Activated CD8-positive, alpha-beta T cell treated with anti-CD3 and anti-CD28 coated beads for 36 hours (primary cell): ENCODE measurements around the gene GTF2B. TPM values are rescaled to one million over a fixed set of nuclear protein-coding genes. Genes with fewer than 3 reads are reported as not detected.
A peak's percentile ranks its signal among the peaks of the same experiment; 100 is the strongest.

Experiments
- ATAC-seq: fragments of 200-7000 bp; cut with Tn5 transposase; one replicate; pipeline ENCODE4 v1.10.0; 2021; ENCODE audit warnings: mild to moderate bottlenecking, moderate library complexity
- CTCF ChIA-PET: fragments of 350-600 bp; sonication (Branson Sonifier 250); formaldehyde crosslinking; loops from one replicate; lab custom pipeline; 2021; ENCODE audit warnings: antibody characterized with exemption; lab: Charles Lee
- POLR2A ChIA-PET: fragments of 350-600 bp; sonication (Branson Sonifier 250); formaldehyde crosslinking; loops from one replicate; lab custom pipeline; 2021; ENCODE audit warnings: antibody characterized with exemption; lab: Charles Lee
- DNase-seq: peaks from one replicate; pipeline ENCODE4 v3.0.0-alpha.2; 2020
- H3K27ac Mint-ChIP-seq: one replicate; pipeline ENCODE4 v1.8.0; 2021; ENCODE audit warnings: mild to moderate bottlenecking, mixed read lengths
- H3K27me3 Mint-ChIP-seq: one replicate; pipeline ENCODE4 v1.8.0; 2021; ENCODE audit warnings: mixed read lengths
- H3K36me3 Mint-ChIP-seq: one replicate; pipeline ENCODE4 v1.8.0; 2021; ENCODE audit warnings: low read depth, mixed read lengths
- H3K4me1 Mint-ChIP-seq: one replicate; pipeline ENCODE4 v1.8.0; 2021; ENCODE audit warnings: low read depth, mixed read lengths
- H3K4me3 Mint-ChIP-seq: one replicate; pipeline ENCODE4 v1.8.0; 2021; ENCODE audit warnings: mild to moderate bottlenecking, moderate library complexity, mixed read lengths
- H3K9me3 Mint-ChIP-seq: one replicate; pipeline ENCODE4 v1.8.0; 2021; ENCODE audit warnings: mixed read lengths
- CTCF ChIP-seq: fragments of 200-600 bp; IDR thresholded peaks from one replicate; pipeline ENCODE4 v1.8.0; 2022; ENCODE audit warnings: antibody characterized with exemption, mild to moderate bottlenecking
- intact Hi-C: fragments of 100-400 bp; cut with micrococcal nuclease; formaldehyde crosslinking; loops from one replicate; pipeline ENCODE4 v1.10.0; 2022
- total RNA-seq, 2 experiments: library from RNA; stranded (reverse); gene quantifications; one replicate each; pipeline ENCODE4 v1.2.3, GENCODE V29; 2021

The GTF2B gene
- total RNA-seq, 2 experiments from 2014 or later, result 40.7 to 42.0 TPM

GRCh38 chr1:88911161-88911560 lies 19.8 kb upstream of the GTF2B start:
- no peak for TF ChIP-seq CTCF
- ChIA-PET CTCF (interaction anchor here (1.3 kb wide), 1 partner anchor 34 kb away, joined by 3 read pairs; no protein-coding TSS in a partner anchor), POLR2A (interaction anchor here (2.2 kb wide), 1 partner anchor 20 kb away, joined by 8 read pairs; the partner anchor contains the start of gene GTF2B)
- no peaks in the 10 kb centered on the region for H3K27me3 Mint-ChIP-seq
- H3K27ac Mint-ChIP-seq, result no peak overlapping the region
- H3K36me3 Mint-ChIP-seq, result peaks cover 2% of the 10 kb centered on the region
- H3K9me3 Mint-ChIP-seq, result peaks cover 21% of the 10 kb centered on the region
- DNase-seq (no peak), ATAC-seq (no peak)
- H3K4me1 Mint-ChIP-seq, result peaks cover under 1% of the 10 kb centered on the region
- no peak overlapping the region for H3K4me3 Mint-ChIP-seq
- intact Hi-C loops, result no loop called here

- ChIA-PET POLR2A (interaction anchor here (2.2 kb wide), 1 partner anchor 19 kb away, joined by 8 read pairs; the partner anchor contains the start of gene GTF2B), CTCF (interaction anchor here (1.3 kb wide), 1 partner anchor 33 kb away, joined by 3 read pairs; no protein-coding TSS in a partner anchor)
Measured at GRCh38 chr1:88910401-88910800, 19.0 kb upstream of the GTF2B start.

GRCh38 chr1:88900883-88901282 lies 9.5 kb upstream of the GTF2B start:
- CTCF ChIA-PET, result interaction anchor here (1.2 kb wide), 1 partner anchor 24 kb away, joined by 3 read pairs; no protein-coding TSS in a partner anchor
- ATAC-seq, result no peak
- no peaks in the 10 kb centered on the region for H3K27me3 Mint-ChIP-seq
- H3K36me3 Mint-ChIP-seq, result no peaks in the 10 kb centered on the region
- no peak overlapping the region for H3K27ac Mint-ChIP-seq
- H3K4me3 Mint-ChIP-seq, result no peak overlapping the region
- intact Hi-C loops, result no loop called here
- no peaks in the 10 kb centered on the region for H3K4me1 Mint-ChIP-seq
- no peak for TF ChIP-seq CTCF
- POLR2A ChIA-PET, result interaction anchor here (1.7 kb wide), 1 partner anchor 9 kb away, joined by 10 read pairs; the partner anchor contains the start of gene GTF2B
- no peak for DNase-seq
- H3K9me3 Mint-ChIP-seq, result no peaks in the 10 kb centered on the region

More at GRCh38 chr1:88910401-88910800, 19.0 kb upstream of the GTF2B start:
- no peak for TF ChIP-seq CTCF
- intact Hi-C loops, result no loop called here
- Mint-ChIP-seq H3K27me3 (no peaks in the 10 kb centered on the region), H3K36me3 (no peaks in the 10 kb centered on the region), H3K4me1 (no peaks in the 10 kb centered on the region), H3K27ac (no peak overlapping the region), H3K4me3 (no peak overlapping the region), H3K9me3 (peaks cover 14% of the 10 kb centered on the region)
- ATAC-seq (no peak), DNase-seq (no peak)

- intact Hi-C loops, result no loop called here
- TF ChIP-seq CTCF, result no peak
- peaks cover 2% of the 10 kb centered on the region for H3K4me1 Mint-ChIP-seq
- H3K27ac Mint-ChIP-seq, result no peak overlapping the region
- ChIA-PET CTCF (interaction anchor here (1.5 kb wide), 1 partner anchor 20 kb away, joined by 4 read pairs; no protein-coding TSS in a partner anchor), POLR2A (no interaction called here)
- H3K4me3 Mint-ChIP-seq, result no peak overlapping the region
- H3K36me3 Mint-ChIP-seq, result peaks cover under 1% of the 10 kb centered on the region
- ATAC-seq, result no peak
- DNase-seq, result no peak
- H3K9me3 Mint-ChIP-seq, result peaks cover 1% of the 10 kb centered on the region
- H3K27me3 Mint-ChIP-seq, result no peaks in the 10 kb centered on the region
Measured at GRCh38 chr1:88897070-88897730, 5.8 kb upstream of the GTF2B start.

- peaks cover 35% of the 10 kb centered on the region for H3K4me1 Mint-ChIP-seq
- peak overlapping the region; percentile 81 for H3K4me3 Mint-ChIP-seq
- CTCF ChIA-PET, result interaction anchor here (8.8 kb wide), 1 partner anchor 15 kb away, joined by 93 read pairs; no protein-coding TSS in a partner anchor
- TF ChIP-seq CTCF, result no peak
- POLR2A ChIA-PET, result interaction anchor here (0.9 to 2.5 kb wide), 5 partner anchors 8 to 18 kb away, joined by 5 to 10 read pairs (median 10); no protein-coding TSS in a partner anchor
- DNase-seq, result peak; percentile 32
- ATAC-seq, result no peak
- peaks cover 17% of the 10 kb centered on the region for H3K36me3 Mint-ChIP-seq
- H3K27me3 Mint-ChIP-seq, result no peaks in the 10 kb centered on the region
- intact Hi-C loops, result no loop called here
- peak overlapping the region; percentile 96 for H3K27ac Mint-ChIP-seq
- peaks cover 5% of the 10 kb centered on the region for H3K9me3 Mint-ChIP-seq
Measured at GRCh38 chr1:88892357-88892877, 1.1 kb upstream of the GTF2B start.
